H1 (cell line): ENCODE measurements around the gene NDFIP2. TPM values are rescaled to one million over a fixed set of nuclear protein-coding genes. Genes with fewer than 3 reads are reported as not detected.

Experiments used
- HDAC2 ChIP-seq, 2 experiments: fragments of 300-600 bp in 1 of 2; sonication (generic) in 1 of 2; IDR thresholded peaks; 2 replicates each; pipeline ENCODE4 v1.6.1; 2011 to 2012; ENCODE audit warnings: low read depth in 2 of 2, low read length in 2 of 2, mild to moderate bottlenecking in 2 of 2, moderate library complexity in 2 of 2, borderline replicate concordance in 1 of 2, inconsistent platforms in 1 of 2
- SIX5 ChIP-seq: IDR thresholded peaks from 2 replicates; pipeline ENCODE4 v1.6.1; 2011; ENCODE audit warnings: mild to moderate bottlenecking, low read depth, low read length
- polyA plus RNA-seq, 7 experiments: library from polyadenylated mRNA; depleted of rRNA in 3 of 7; stranded (reverse) in 5 of 7; unstranded in 2 of 7; fragments of >200 nt in 5 of 7; fragments of 200-250 nt in 2 of 7; gene quantifications; 1 replicate in 5 of 7; 2 replicates in 1 of 7; 4 replicates in 1 of 7; pipeline versions ENCODE4 v1.2.1 to v1.2.3, GENCODE V29; 2011 to 2013; ENCODE audit warnings: missing spikeins in 2 of 7, mixed read lengths in 2 of 7
- total RNA-seq: library from RNA; stranded (reverse); fragmentation: NEBNext Ultra II Directional; extraction: Animal tissue kit (Norgen Biotek cat#: 25700); gene quantifications from 2 replicates; pipeline ENCODE4 v1.2.1, GENCODE V29; 2021

The NDFIP2 gene
- total and polyA plus RNA-seq, 2 of the 8 experiments (the other 6 are each of a cell fraction or from before 2014, with no cell fraction given): 11.1 to 32.9 TPM

- TF ChIP-seq HDAC2 (IDR thresholded peaks at IDR 0.05; ENCODE audit: borderline replicate concordance in 1 of 2, low read depth in 2 of 2, low read length in 2 of 2): no peak
- TF ChIP-seq SIX5: no peak
These were observed 30.7 kb downstream of the NDFIP2 start (continued) for GRCh38 chr13:79511611-79512010.
